ENCODE measurements around the gene IMPDH2. TPM values are rescaled to one million over a fixed set of nuclear protein-coding genes. Genes with fewer than 3 reads are reported as not detected.

The IMPDH2 gene
- total and polyA plus RNA-seq, 10 of the 15 experiments (the other 5 are each of a cell fraction or from before 2014, with no cell fraction given): 190 to 424 (median 345) TPM

GRCh38 chr3:48989796-48990635 lies 39.2 kb downstream of the IMPDH2 start, which contains the start of gene P4HTM:
P4HTM (plus strand) TSS chr3:48990241; CDS start chr3:48990257, 16 bp downstream.
- H3K9me3 ChIP-seq (replicated peaks; ENCODE audit: control insufficient read depth, insufficient read depth, low read length): no peaks in the 10 kb centered on the region
- peaks cover 19% of the 10 kb centered on the region for H3K4me1 ChIP-seq (ENCODE audit: control insufficient read depth, insufficient read depth, low read length)
- peak within 1 kb of the TSS; percentile 96 for H2AFZ ChIP-seq (ENCODE audit: control insufficient read depth, low read depth, low read length)
- intact Hi-C loops (cut with micrococcal nuclease; ENCODE audit: unreplicated experiment) (loop anchor here (2.0 to 5.0 kb wide), 4 partner anchors 17 to 102 kb away; partner anchors contain the start of genes QRICH1 and WDR6), in situ Hi-C loops (cut with MboI) (no loop called here)
- WGBS (ENCODE audit: insufficient coverage, insufficient replicate concordance, low lambda C conversion rate, missing lambda C conversion rate): 1% methylated on average over 67 of the region's 91 CpGs
- no peaks in the 10 kb centered on the region for H4K20me1 ChIP-seq (ENCODE audit: control insufficient read depth, insufficient read depth)
- no TSS peak for BruUV-seq (replicated peaks)
- no peaks in the 10 kb centered on the region for H3K27me3 ChIP-seq (replicated peaks in 1 of 2; ENCODE audit: control insufficient read depth in 2 of 2, insufficient read depth in 2 of 2, low read length in 1 of 2)
- CTCF ChIA-PET: interaction anchor here (0.5 to 5.8 kb wide), 15 partner anchors 17 to 538 kb away, joined by 3 to 123 read pairs (median 5); partner anchors contain the start of genes DALRD3, IMPDH2, NDUFAF3 and QRICH1
- SMC1A ChIA-PET (ENCODE audit: uncharacterized antibody, unreplicated experiment): interaction anchor here (0.9 to 6.1 kb wide), 7 partner anchors 18 to 459 kb away, joined by 3 to 57 read pairs (median 4); partner anchors contain the start of genes IMPDH2, NDUFAF3, QRICH1 and USP19
- FAIRE-seq (no peak), DNase-seq (ENCODE audit: low read depth, low spot score) (peak; percentile 35), ATAC-seq (peak; percentile 84)
- H3K79me2 ChIP-seq (ENCODE audit: control insufficient read depth, insufficient read depth, low read length): peaks cover 28% of the 10 kb centered on the region
- RAD21 ChIA-PET (ENCODE audit: unreplicated experiment): interaction anchor here (1.0 to 3.8 kb wide), 11 partner anchors 13 to 459 kb away, joined by 3 to 44 read pairs (median 4); partner anchors contain the start of genes IMPDH2, QRICH1 and WDR6
- H3K4me2 ChIP-seq (ENCODE audit: control insufficient read depth, insufficient read depth): peak within 1 kb of the TSS; percentile 81
- POLR2A ChIA-PET: interaction anchor here (0.6 to 6.6 kb wide), 10 partner anchors 18 to 379 kb away, joined by 3 to 67 read pairs (median 4); partner anchors contain the start of genes IMPDH2, NDUFAF3, QRICH1 and USP19
- H3K9ac ChIP-seq (ENCODE audit: control insufficient read depth, insufficient read depth, low read length): peak within 1 kb of the TSS; percentile 87
- H3K27ac ChIP-seq (ENCODE audit: control insufficient read depth, insufficient read depth): peak within 1 kb of the TSS; percentile 79
- peaks cover 1 to 2% of the 10 kb centered on the region in 2 experiments; a peak in 3 of 4 replicates for H3K36me3 ChIP-seq (ENCODE audit: control insufficient read depth in 2 of 2, insufficient read depth in 2 of 2, low read length in 1 of 2)
- peak within 1 kb of the TSS; percentile 93 for H3K4me3 ChIP-seq
- TF ChIP-seq NR2F1 (conservative IDR thresholded peaks at IDR 0.05) (peak; percentile 41), NKRF (conservative IDR thresholded peaks at IDR 0.05) (peak; percentile 88; the same call in 1 of the 2 replicates), YY1 (IDR thresholded peaks at IDR 0.05; ENCODE audit: low read depth, low read length) (peak; percentile 88), SKIL (IDR thresholded peaks at IDR 0.05; ENCODE audit: low read depth, poor library complexity, severe bottlenecking) (no peak), EED (IDR thresholded peaks at IDR 0.05; ENCODE audit: low read depth) (0 out of 2 replicates have a peak, but pooled peaks have one; percentile 45), HDGF (IDR thresholded peaks at IDR 0.05) (peak; percentile 34; the same call in 1 of the 2 replicates), EP300 (IDR thresholded peaks at IDR 0.05; ENCODE audit: borderline replicate concordance in 1 of 2, control insufficient read depth in 1 of 2, low read depth in 2 of 2, low read length in 2 of 2) (0 out of 4 replicates have a peak, but pooled peaks of 1 of the 2 experiments have one; percentile 13), CREB1 (IDR thresholded peaks at IDR 0.05; ENCODE audit: low read depth) (peak; percentile 96), MXI1 (IDR thresholded peaks at IDR 0.05; ENCODE audit: low read depth, low read length) (peak; percentile 89), E2F4 (IDR thresholded peaks at IDR 0.05; ENCODE audit: low read depth, low read length) (no peak), SMC3 (IDR thresholded peaks at IDR 0.05; ENCODE audit: borderline replicate concordance, low read length) (peak; percentile 14; the same call in 1 of the 2 replicates), SIX5 (IDR thresholded peaks at IDR 0.05; ENCODE audit: low read depth, low read length, severe bottlenecking) (no peak), IKZF1 (conservative IDR thresholded peaks at IDR 0.05) (peak; percentile 85), BACH1 (IDR thresholded peaks at IDR 0.05; ENCODE audit: borderline replicate concordance) (peak; percentile 60), MTA3 (IDR thresholded peaks at IDR 0.05; ENCODE audit: borderline replicate concordance, low read length) (no peak), NRF1 (conservative IDR thresholded peaks at IDR 0.05; ENCODE audit: low read depth, low read length) (0 out of 2 replicates have a peak, but pooled peaks have one; percentile 2), SRF (IDR thresholded peaks at IDR 0.05; ENCODE audit: low read depth in 2 of 2, low read length in 2 of 2) (0 out of 4 replicates have a peak, but pooled peaks of 1 of the 2 experiments have one; percentile 38)

All from GM12878 (cell line).